GM12878 (cell line): ENCODE results near the gene MFSD12. TPM values are rescaled to one million over a fixed set of nuclear protein-coding genes. Genes with fewer than 3 reads are reported as not detected.

Experiments
- CHD2 ChIP-seq: IDR thresholded peaks from 2 replicates; pipeline ENCODE4 v1.6.1; 2011; ENCODE audit warnings: low read depth, low read length, improper control_type of control experiment, borderline replicate concordance
- CREB1 ChIP-seq: IDR thresholded peaks from 2 replicates; pipeline ENCODE4 v1.6.1; 2012; ENCODE audit warnings: low read depth, mild to moderate bottlenecking, inconsistent platforms
- ELK1 ChIP-seq: IDR thresholded peaks from 2 replicates; pipeline ENCODE4 v1.6.1; 2012; ENCODE audit warnings: low read depth, low read length, improper control_type of control experiment
- HDAC2 ChIP-seq: fragments of 200-600 bp; sonication (generic); IDR thresholded peaks from 2 replicates; pipeline ENCODE4 v1.6.1; 2017
- IKZF2 ChIP-seq, 2 experiments: fragments of 450-650 bp; IDR thresholded peaks; 2 replicates each; pipeline ENCODE4 v1.6.1; 2017; ENCODE audit warnings: mild to moderate bottlenecking in 2 of 2, moderate library complexity in 2 of 2
- KAT2A ChIP-seq: conservative IDR thresholded peaks from 2 replicates; pipeline ENCODE4 v1.6.1; 2011; ENCODE audit warnings: low read depth, low read length; ENCODE audit not compliant: control insufficient read depth
- MAX ChIP-seq: IDR thresholded peaks from 2 replicates; pipeline ENCODE4 v1.6.1; 2012; ENCODE audit warnings: low read depth, low read length, improper control_type of control experiment
- MEF2A ChIP-seq: IDR thresholded peaks from 2 replicates; pipeline ENCODE4 v1.6.1; 2011; ENCODE audit warnings: low read depth, mild to moderate bottlenecking, low read length, moderate library complexity; ENCODE audit not compliant: insufficient read depth
- MEF2B ChIP-seq: fragments of 450-650 bp; IDR thresholded peaks from 2 replicates; pipeline ENCODE4 v1.6.1; 2018; ENCODE audit warnings: mild to moderate bottlenecking, moderate library complexity; ENCODE audit not compliant: partially characterized antibody, poor library complexity, severe bottlenecking
- MTA2 ChIP-seq: fragments of 450-650 bp; IDR thresholded peaks from 2 replicates; pipeline ENCODE4 v1.6.1; 2016; ENCODE audit warnings: low read depth, mild to moderate bottlenecking, moderate library complexity
- NFYB ChIP-seq: IDR thresholded peaks from 2 replicates; pipeline ENCODE4 v1.6.1; 2011; ENCODE audit warnings: low read depth, mild to moderate bottlenecking, low read length, improper control_type of control experiment, moderate library complexity; ENCODE audit not compliant: insufficient read depth
- NRF1 ChIP-seq: conservative IDR thresholded peaks from 2 replicates; pipeline ENCODE4 v1.6.1; 2011; ENCODE audit warnings: mild to moderate bottlenecking, low read depth, low read length, improper control_type of control experiment
- PAX5 ChIP-seq: IDR thresholded peaks from 2 replicates; pipeline ENCODE4 v1.6.1; 2011; ENCODE audit warnings: low read depth, low read length, borderline replicate concordance
- RB1 ChIP-seq: fragments of 450-650 bp; formaldehyde crosslinking; IDR thresholded peaks from 2 replicates; pipeline ENCODE4 v1.6.1; 2017; ENCODE audit warnings: mild to moderate bottlenecking, borderline replicate concordance
- RELB ChIP-seq: fragments of 450-650 bp; IDR thresholded peaks from 2 replicates; pipeline ENCODE4 v1.6.1; 2017; ENCODE audit warnings: low read depth, mild to moderate bottlenecking, moderate library complexity
- TCF12 ChIP-seq: IDR thresholded peaks from 2 replicates; pipeline ENCODE4 v1.6.1; 2011; ENCODE audit warnings: low read depth, mild to moderate bottlenecking, low read length
- USF1 ChIP-seq: IDR thresholded peaks from 2 replicates; pipeline ENCODE4 v1.6.1; 2011; ENCODE audit warnings: borderline replicate concordance, low read depth, mild to moderate bottlenecking, moderate library complexity, mixed read lengths, low read length; ENCODE audit not compliant: insufficient read depth; ENCODE audit errors: extremely low read length
- YBX1 ChIP-seq: fragments of 450-650 bp; IDR thresholded peaks from 2 replicates; pipeline ENCODE4 v1.6.1; 2016; ENCODE audit warnings: antibody characterized with exemption
- YY1 ChIP-seq: IDR thresholded peaks from 2 replicates; pipeline ENCODE4 v1.6.1; 2011; ENCODE audit warnings: low read depth, mild to moderate bottlenecking, low read length
- ZNF592 ChIP-seq: fragments of 450-650 bp; IDR thresholded peaks from 2 replicates; pipeline ENCODE4 v1.6.1; 2017; ENCODE audit warnings: mild to moderate bottlenecking, moderate library complexity
- polyA plus RNA-seq, 11 experiments: library from polyadenylated mRNA; depleted of rRNA in 4 of 11; unstranded in 6 of 11; stranded (reverse) in 5 of 11; fragments of >200 nt; fragmentation: Nextera tagmentation in 4 of 11; fragmentation: Illumina TruSeq in 1 of 11; extraction: Ambion mirVana in 4 of 11; extraction: Trizol in 1 of 11; gene quantifications; 1 replicate in 1 of 11; 2 replicates in 10 of 11; pipeline versions ENCODE4 v1.2.1 to v1.2.3, GENCODE V29; 2011 to 2016; ENCODE audit warnings: inconsistent platforms in 2 of 11, missing spikeins in 2 of 11, low read depth in 1 of 11
- total RNA-seq, 4 experiments: library from RNA; depleted of rRNA in 3 of 4; stranded (reverse); fragments of >200 nt in 3 of 4; fragmentation: Illumina TruSeq in 1 of 4; extraction: Trizol in 1 of 4; gene quantifications; 2 replicates each; pipeline versions ENCODE4 v1.2.1 to v1.2.3, GENCODE V29; 2013 to 2021

The MFSD12 gene
- total and polyA plus RNA-seq, 10 of the 15 experiments (the other 5 are each of a cell fraction or from before 2014, with no cell fraction given): 0.58 to 65.9 (median 16.8) TPM

- peak; percentile 79 for TF ChIP-seq ELK1
- no peak for TF ChIP-seq KAT2A
- TF ChIP-seq MTA2: peak; percentile 34; the same call in 1 of the 2 replicates
- TF ChIP-seq YBX1: no peak
- TF ChIP-seq HDAC2: no peak
- peak; percentile 81 for TF ChIP-seq CREB1
- TF ChIP-seq YY1: peak; percentile 39; the same call in 1 of the 2 replicates
- TF ChIP-seq RELB: peak; percentile 98
- no peak for TF ChIP-seq NRF1
- 0 out of 2 replicates have a peak, but pooled peaks have one; percentile 30 for TF ChIP-seq TCF12
- no peak for TF ChIP-seq MEF2A
- no peak for TF ChIP-seq MEF2B
- TF ChIP-seq MAX: peak; percentile 81; the same call in 1 of the 2 replicates
- peak; percentile 87 for TF ChIP-seq CHD2
- TF ChIP-seq USF1: peak; percentile 51
- no peak for TF ChIP-seq ZNF592
- TF ChIP-seq PAX5: peak; percentile 45; the same call in 1 of the 2 replicates
- no peak for TF ChIP-seq RB1
- no peak for TF ChIP-seq IKZF2 (IDR thresholded peaks at IDR 0.05)
- peak; percentile 93 for TF ChIP-seq NFYB
Measured at GRCh38 chr19:3557461-3558248, at the start of gene MFSD12 (continued).
